HT-29 (cell line): Measurements from ENCODE around the gene DENND2D. TPM values are rescaled to one million over a fixed set of nuclear protein-coding genes. Genes with fewer than 3 reads are reported as not detected.
A peak's percentile ranks its signal among the peaks of the same experiment; 100 is the strongest.

Experiments used
- DNase-seq: peaks from one replicate; pipeline ENCODE4 v3.0.0-alpha.2; 2015; ENCODE audit warnings: low spot score
- total RNA-seq: library from RNA; depleted of rRNA; stranded (reverse); fragments of >200 nt; shearing (Covaris generic); gene quantifications from 2 replicates; pipeline ENCODE4 v1.2.3, GENCODE V29; 2014

DENND2D gene
- total RNA-seq, 1 experiment from 2014 or later, result 82.1 TPM

- no peak for DNase-seq
These were observed 18.4 kb downstream of the DENND2D start for GRCh38 chr1:111182052-111182451.

- DNase-seq, result no peak
These were observed 20.4 kb downstream of the DENND2D start for GRCh38 chr1:111179968-111180533.

DNA sequence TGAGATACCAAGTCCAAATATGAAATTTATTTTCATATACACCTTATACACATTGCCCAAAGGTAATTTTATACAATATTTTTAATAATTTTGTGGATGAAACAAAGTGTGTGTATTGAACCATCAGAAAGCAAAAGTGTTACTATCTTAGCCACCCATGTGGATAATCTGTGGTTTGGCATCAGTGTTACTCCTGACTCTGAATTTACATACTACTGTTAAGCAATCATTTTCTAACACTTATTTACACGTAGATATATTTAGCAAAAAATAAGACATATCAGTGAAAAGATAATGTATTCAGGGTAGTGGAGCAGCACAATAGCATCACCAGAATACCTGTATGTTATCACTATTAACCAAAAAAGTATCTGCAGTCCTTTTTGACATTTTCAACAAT is 23.8 kb downstream of the DENND2D start:
- no peak for DNase-seq

- DNase-seq, result no peak
These were observed 25.1 kb downstream of the DENND2D start for GRCh38 chr1:111175349-111175748.

- DNase-seq, result no peak
These were observed 26.4 kb downstream of the DENND2D start for GRCh38 chr1:111174070-111174469.

DNA sequence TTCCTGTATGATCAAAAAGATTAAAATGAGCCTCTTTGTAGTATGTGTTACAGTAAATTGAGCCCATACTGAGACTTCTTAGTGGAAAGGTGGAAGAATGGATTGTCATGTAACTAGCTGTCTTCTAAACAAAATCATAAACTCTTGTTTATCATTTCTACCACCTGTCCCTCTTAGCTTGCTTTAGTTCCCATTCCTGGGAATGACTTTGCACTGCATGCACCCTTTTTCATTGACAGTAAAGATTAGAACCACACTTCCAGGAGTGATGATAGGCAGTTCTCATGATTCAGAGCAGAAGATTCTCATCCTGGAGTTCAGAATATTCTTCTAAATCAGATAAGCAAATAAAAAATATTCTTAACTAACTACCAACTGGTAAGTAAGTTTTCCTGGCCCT is 28.0 kb downstream of the DENND2D start:
- no peak for DNase-seq

GRCh38 chr1:111164151-111164550 is 36.3 kb downstream of the DENND2D start:
- DNase-seq, result no peak

DNA sequence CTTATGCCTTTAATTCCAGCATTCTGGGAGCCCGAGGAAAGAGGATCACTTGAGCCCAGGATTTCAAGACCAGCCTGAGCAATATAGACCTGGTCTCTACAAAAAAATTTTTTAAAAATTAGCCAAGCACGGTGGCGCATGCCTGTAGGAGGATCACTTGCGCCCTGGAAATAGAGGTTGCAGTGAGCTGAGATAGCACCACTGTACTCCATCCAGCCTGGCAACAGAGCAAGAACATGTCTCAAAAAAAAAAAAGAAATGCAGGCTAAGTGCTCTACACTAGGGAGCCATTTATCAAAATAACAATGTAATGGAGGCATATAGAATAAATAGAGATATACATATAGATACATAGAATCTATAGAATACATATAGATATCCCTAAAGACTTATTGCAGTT is 37.1 kb downstream of the DENND2D start:
- DNase-seq, result no peak

- DNase-seq, result no peak
These were observed 38.0 kb downstream of the DENND2D start for GRCh38 chr1:111162488-111162880.

DNA sequence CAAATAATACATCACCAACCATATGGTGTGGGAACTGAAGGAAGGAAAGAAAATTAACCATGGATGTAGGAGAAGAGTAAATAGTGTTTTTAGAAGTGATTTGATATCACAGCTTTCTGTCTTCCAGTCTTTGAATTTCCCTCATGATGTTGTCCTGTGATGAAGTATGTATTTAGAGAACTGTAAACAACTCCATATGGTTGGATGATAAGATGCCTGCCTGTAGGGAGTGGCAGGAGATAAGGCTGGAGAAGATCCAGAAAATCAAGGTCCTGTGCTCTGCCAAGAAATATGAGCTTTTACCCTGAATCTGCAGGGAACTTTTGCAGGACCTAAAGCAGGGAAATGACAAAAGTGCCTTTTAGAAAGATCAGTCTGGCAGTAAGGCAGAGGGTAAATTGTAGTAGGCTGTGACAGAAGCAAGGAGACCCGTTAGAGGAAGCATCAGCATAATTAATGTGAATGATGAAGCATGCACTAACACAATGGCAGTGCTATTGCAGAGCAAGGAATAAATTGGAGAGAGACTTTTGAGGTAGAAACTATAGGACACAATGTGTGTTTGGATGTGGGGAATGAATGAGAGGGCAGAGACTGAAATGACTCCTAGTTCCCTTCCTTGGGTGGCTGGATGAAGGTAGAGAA is 38.5 kb downstream of the DENND2D start:
- no peak for DNase-seq

GRCh38 chr1:111157431-111157830 is 43.0 kb downstream of the DENND2D start:
- DNase-seq, result no peak

DNA sequence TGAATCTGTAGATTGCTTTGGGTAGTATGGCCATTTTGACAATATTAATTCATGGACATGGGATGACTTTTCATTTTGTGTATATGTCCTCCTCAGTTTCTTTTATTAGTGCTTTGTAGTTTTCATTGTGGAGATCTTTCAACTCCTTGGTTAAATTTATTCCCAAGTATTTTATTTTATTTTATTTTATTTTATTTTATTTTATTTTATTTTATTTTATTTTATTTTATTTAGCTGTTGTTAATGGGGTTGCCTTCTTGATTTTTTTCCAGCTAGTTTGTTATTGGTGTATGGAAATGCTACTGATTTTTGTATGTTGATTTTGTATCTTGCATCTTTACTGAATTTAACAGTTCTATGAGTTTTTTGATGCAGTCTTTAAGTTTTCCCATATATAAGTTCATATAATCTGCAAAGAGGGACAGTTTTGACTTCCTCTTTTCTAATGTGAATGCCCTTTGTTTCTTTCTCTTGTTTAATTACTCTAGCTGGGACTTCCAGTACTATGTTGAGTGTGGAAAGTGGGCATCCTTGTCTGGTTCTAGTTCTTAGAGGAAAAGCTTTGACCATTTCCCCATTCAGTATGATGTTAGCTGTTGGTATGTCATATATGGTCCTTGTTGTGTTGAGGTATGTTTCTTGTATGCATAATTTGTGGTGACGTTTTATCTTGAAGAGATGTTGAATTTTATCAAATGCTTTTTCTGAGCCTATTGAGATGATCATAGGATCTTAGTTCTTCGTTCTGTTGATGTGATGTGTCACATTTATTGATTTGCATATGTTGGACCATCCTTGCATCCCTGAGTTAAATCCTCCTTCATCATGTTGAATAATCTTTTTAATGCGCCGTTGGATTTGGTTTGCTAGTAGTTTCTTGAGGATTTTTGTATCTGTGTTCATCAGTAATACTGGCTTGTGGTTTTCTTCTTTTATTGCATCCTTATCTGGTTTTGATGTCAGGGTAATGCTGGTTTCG is 46.1 kb downstream of the DENND2D start:
- no peak for DNase-seq

DNA sequence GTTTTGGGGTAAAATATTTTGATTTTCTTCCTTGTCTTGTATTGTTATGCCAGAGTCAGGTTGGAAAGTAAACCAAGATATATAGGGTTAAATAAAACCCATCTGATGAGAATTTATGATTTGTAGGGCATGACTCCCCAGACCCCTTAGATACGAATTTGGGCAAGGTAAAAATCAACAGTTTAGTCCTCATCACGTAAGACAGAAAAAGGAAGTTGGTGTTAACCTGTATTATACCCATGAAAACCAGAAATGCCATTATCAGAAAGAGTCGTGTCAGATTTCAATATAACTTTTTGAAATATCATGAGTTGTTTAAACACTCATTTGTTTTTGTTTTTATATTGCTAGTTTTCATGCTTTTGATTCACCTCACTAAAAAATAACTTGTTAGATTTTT is 48.6 kb downstream of the DENND2D start:
- DNase-seq, result no peak

- no peak for DNase-seq
These were observed 52.0 kb downstream of the DENND2D start for GRCh38 chr1:111148376-111148881.

- no peak for DNase-seq
These were observed 52.5 kb downstream of the DENND2D start for GRCh38 chr1:111147948-111148347.

DNA sequence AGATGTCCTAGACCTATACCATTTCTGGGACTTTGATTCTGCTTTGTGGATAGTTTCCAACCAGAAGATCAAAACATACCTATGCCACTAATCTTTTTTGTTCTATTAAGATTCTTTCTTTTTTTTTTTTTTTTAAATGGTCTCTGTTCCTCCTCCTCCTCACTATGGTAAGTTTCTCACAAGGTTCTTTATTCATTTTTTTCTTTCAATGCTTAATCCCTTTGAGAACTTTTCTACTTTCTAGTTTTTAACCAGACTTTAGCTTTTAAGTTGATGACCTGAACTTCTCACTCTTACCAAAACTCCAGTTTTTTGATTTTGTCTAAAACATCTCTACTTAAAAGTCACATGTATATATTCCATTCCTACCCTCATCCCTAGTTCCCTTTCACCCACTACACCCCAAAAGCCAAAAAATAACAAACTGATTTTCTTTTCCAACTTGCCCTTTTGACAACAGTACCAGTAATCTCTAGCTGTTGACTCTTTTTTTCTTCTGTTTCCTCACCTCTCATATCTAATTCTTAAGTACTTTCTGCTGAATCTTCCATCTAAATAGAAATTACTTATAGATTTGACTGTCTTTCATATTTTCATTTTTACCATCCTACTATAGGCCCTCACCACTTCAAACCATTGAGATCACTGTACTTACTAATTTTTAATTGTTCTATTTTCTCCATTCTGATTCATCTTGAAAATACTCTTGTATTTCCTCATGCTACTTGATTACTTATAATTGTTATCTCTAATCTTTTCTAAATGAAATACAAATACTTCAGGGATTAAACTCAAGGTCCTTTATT is 54.3 kb downstream of the DENND2D start:
- no peak for DNase-seq

- no peak for DNase-seq
These were observed 54.9 kb downstream of the DENND2D start for GRCh38 chr1:111145542-111145941.

GRCh38 chr1:111142356-111142975 is 58.0 kb downstream of the DENND2D start:
- DNase-seq, result no peak

DNA sequence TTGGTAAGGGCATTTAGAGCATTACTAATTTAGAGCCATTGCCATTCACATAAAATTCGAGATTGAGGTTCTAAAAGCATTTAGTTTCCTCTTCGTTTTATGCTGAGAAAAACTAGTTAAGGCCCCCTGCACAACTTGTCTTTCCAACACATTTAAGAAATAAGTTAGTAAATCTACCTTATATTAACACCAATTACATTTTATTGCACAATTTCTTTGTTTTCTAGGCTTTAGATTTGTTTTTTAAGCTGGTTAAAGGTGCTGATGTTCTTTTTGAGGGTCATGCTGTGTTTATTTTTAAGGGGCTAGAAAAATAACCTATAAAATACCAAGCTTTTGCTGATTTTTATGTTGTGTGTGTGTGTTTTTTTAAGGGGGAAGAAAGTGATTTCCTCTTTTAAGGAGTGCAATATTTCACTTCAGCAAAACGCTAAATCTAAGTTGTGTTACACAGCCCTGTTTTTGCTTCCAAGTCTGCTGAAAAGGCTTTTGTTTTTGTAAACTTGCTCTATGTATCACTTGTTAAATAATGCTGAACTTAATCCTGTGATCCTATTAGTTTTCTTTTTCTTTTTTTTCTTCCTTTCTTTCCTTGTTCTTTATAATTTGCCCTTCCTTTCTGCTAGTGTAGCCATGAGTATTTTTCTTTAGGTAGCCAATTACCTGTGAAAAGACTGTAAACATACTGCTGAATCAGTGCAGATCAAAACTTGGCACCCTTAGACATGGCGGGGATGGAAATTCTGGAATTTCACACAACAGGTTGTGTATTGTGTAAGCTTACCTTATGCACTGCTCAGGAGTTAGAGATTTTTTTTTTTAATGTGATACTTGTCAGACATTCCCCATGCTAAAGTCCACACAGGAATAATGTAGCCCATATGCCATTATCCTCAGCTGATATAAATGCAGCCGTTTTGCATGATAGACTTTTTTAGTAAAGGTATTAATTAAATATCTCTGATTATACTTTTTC is 58.9 kb downstream of the DENND2D start:
- no peak for DNase-seq

- DNase-seq, result peak; percentile 56
These were observed 59.8 kb downstream of the DENND2D start for GRCh38 chr1:111140680-111140967.
